ENCODE measurements around the gene TBC1D13.

TBC1D13 gene

DNA sequence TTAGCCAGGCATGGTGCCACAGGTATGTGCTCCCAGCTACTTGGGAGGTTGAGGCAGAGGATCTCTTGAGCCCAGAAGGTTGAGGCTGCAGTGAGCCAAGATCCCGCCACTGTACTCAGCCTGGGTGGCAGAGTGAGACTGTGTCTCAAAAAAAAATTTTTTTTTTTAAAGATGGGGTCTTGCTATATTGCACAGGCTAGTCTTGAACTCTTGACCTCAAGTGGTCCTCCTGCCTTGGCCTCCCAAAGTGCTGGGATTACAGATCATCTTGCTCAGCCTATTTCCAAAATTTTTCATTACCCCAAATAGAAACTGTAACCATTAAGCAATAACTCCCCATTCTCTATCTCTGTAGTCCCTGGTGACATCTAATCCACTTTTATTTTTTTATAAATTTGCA, 4.4 kb upstream of the TBC1D13 start:
- Histone ChIP-seq H4K20me1 (ENCODE audit: low read depth, low read length) (no peaks in the 10 kb centered on the region), H3K27me3 (ENCODE audit: low read length) (no peaks in the 10 kb centered on the region), H3K9me3 (ENCODE audit: insufficient read depth, low read length) (peaks cover 7% of the 10 kb centered on the region; the same call in 1 of the 2 replicates), H3K9ac (ENCODE audit: low read length) (no peak overlapping the region), H3K4me3 (ENCODE audit: insufficient read depth, low read length, poor library complexity, severe bottlenecking) (no peak overlapping the region), H3K9me2 (replicated peaks; ENCODE audit: insufficient read depth, low read length) (no peaks in the 10 kb centered on the region), H3K79me2 (ENCODE audit: insufficient read depth, low read length) (peaks cover 5% of the 10 kb centered on the region), H2AFZ (ENCODE audit: low read depth, low read length, severe bottlenecking) (no peak overlapping the region), H3K36me3 (ENCODE audit: low read length) (no peaks in the 10 kb centered on the region), H3F3A (ENCODE audit: insufficient read depth) (peaks cover 7% of the 10 kb centered on the region; the same call in 1 of the 2 replicates), H3K27ac (ENCODE audit: low read depth, low read length) (no peak overlapping the region), H3K4me2 (ENCODE audit: low read depth, low read length, poor library complexity, severe bottlenecking) (no peak overlapping the region)
- no peak for TF ChIP-seq EZH2phosphoT487 (conservative IDR thresholded peaks at IDR 0.05; ENCODE audit: low read length)

DNA sequence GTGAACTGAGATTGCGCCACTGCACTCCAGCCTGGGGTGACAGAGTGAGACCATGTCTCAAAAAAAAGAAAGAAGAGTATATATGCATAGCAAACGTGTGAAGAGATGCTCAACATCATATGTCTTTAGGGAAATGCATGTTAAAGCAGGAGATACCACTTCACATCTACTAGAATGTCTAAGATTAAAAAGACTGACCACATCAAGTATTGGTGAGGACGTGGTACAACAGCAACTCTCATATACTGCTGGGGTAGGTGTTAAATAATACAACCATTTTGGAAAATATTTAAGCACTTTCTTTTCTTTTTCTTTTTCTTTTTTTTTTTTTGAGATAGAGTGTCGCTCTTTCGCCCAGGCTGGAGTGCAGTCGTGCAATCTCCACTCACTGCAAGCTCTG, 1.6 kb upstream of the TBC1D13 start:
- Histone ChIP-seq H3K9me3 (ENCODE audit: insufficient read depth, low read length) (peaks cover 7% of the 10 kb centered on the region; the same call in 1 of the 2 replicates), H3K4me3 (ENCODE audit: insufficient read depth, low read length, poor library complexity, severe bottlenecking) (no peak overlapping the region), H3F3A (ENCODE audit: insufficient read depth) (peaks cover 7% of the 10 kb centered on the region; the same call in 1 of the 2 replicates), H3K9ac (ENCODE audit: low read length) (no peak overlapping the region), H3K27ac (ENCODE audit: low read depth, low read length) (no peak overlapping the region), H3K79me2 (ENCODE audit: insufficient read depth, low read length) (peaks cover 15% of the 10 kb centered on the region), H2AFZ (ENCODE audit: low read depth, low read length, severe bottlenecking) (no peak overlapping the region), H3K27me3 (ENCODE audit: low read length) (no peaks in the 10 kb centered on the region), H4K20me1 (ENCODE audit: low read depth, low read length) (no peaks in the 10 kb centered on the region), H3K9me2 (replicated peaks; ENCODE audit: insufficient read depth, low read length) (no peaks in the 10 kb centered on the region), H3K4me2 (ENCODE audit: low read depth, low read length, poor library complexity, severe bottlenecking) (no peak overlapping the region), H3K36me3 (ENCODE audit: low read length) (no peaks in the 10 kb centered on the region)
- no peak for TF ChIP-seq EZH2phosphoT487 (conservative IDR thresholded peaks at IDR 0.05; ENCODE audit: low read length)
- TF ChIP-seq, protein P1, sequence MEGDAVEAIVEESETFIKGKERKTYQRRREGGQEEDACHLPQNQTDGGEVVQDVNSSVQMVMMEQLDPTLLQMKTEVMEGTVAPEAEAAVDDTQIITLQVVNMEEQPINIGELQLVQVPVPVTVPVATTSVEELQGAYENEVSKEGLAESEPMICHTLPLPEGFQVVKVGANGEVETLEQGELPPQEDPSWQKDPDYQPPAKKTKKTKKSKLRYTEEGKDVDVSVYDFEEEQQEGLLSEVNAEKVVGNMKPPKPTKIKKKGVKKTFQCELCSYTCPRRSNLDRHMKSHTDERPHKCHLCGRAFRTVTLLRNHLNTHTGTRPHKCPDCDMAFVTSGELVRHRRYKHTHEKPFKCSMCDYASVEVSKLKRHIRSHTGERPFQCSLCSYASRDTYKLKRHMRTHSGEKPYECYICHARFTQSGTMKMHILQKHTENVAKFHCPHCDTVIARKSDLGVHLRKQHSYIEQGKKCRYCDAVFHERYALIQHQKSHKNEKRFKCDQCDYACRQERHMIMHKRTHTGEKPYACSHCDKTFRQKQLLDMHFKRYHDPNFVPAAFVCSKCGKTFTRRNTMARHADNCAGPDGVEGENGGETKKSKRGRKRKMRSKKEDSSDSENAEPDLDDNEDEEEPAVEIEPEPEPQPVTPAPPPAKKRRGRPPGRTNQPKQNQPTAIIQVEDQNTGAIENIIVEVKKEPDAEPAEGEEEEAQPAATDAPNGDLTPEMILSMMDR (IDR thresholded peaks at IDR 0.05; ENCODE audit: insufficient read depth, low read length, poor library complexity, severe bottlenecking): no peak

DNA sequence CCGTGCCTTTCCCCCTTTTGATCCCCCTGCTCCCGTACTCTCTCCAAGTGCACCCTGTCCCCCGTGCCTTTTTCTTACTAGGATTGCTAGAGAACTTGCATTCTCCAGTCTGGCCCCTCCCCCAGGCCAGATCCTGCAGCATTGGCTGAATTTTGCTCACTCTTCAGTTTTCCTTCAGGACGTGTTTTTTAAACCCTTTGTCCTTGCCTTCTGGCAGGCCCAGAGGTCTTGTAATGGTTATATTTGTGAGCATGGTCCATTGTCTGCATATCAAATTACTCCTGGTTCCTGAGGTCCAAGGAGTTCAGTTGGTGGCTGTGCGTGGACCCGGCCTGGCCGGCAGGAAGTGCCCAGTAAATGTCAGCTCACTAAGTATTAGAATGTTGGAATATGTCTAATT, 606 bp downstream of the TBC1D13 start:
- Histone ChIP-seq H2AFZ (ENCODE audit: low read depth, low read length, severe bottlenecking) (peak overlapping the region; percentile 87), H3K9me3 (ENCODE audit: insufficient read depth, low read length) (no peaks in the 10 kb centered on the region), H3K36me3 (ENCODE audit: low read length) (no peaks in the 10 kb centered on the region), H4K20me1 (ENCODE audit: low read depth, low read length) (no peaks in the 10 kb centered on the region), H3K4me3 (ENCODE audit: insufficient read depth, low read length, poor library complexity, severe bottlenecking) (peak overlapping the region; percentile 88), H3K4me2 (ENCODE audit: low read depth, low read length, poor library complexity, severe bottlenecking) (peak overlapping the region; percentile 81), H3F3A (ENCODE audit: insufficient read depth) (no peaks in the 10 kb centered on the region), H3K79me2 (ENCODE audit: insufficient read depth, low read length) (peaks cover 15% of the 10 kb centered on the region), H3K27ac (ENCODE audit: low read depth, low read length) (peak overlapping the region; percentile 20; the same call in 1 of the 2 replicates), H3K9me2 (replicated peaks; ENCODE audit: insufficient read depth, low read length) (no peaks in the 10 kb centered on the region), H3K27me3 (ENCODE audit: low read length) (no peaks in the 10 kb centered on the region), H3K9ac (ENCODE audit: low read length) (peak overlapping the region; percentile 83)
- TF ChIP-seq, protein P1 (IDR thresholded peaks at IDR 0.05; ENCODE audit: insufficient read depth, low read length, poor library complexity, severe bottlenecking): no peak
- TF ChIP-seq EZH2phosphoT487 (conservative IDR thresholded peaks at IDR 0.05; ENCODE audit: low read length): no peak

DNA sequence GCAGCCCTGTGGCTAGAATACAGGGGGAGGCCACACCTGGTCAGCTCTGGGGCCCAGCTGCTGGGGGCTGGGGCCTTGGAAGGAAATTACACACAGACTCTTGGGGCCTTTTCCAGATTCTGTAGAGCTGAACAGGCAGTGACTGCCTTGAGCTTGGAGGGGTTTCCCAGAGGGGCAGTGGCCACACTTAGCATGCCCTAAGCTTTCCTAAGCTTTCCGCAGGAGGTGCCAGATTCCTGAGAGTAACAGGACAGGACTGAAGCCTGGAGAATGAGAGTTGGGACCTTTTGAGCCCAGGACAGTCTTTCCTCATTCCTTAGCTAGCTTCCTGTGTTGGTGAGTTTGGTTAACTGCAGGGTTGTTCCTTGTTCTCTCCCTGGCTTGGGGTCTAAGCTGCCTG, 1.4 kb downstream of the TBC1D13 start:
- TF ChIP-seq, protein P1 (IDR thresholded peaks at IDR 0.05; ENCODE audit: insufficient read depth, low read length, poor library complexity, severe bottlenecking): no peak
- TF ChIP-seq EZH2phosphoT487 (conservative IDR thresholded peaks at IDR 0.05; ENCODE audit: low read length): no peak
- Histone ChIP-seq H4K20me1 (ENCODE audit: low read depth, low read length) (no peaks in the 10 kb centered on the region), H3K79me2 (ENCODE audit: insufficient read depth, low read length) (peaks cover 15% of the 10 kb centered on the region), H2AFZ (ENCODE audit: low read depth, low read length, severe bottlenecking) (no peak overlapping the region), H3K4me3 (ENCODE audit: insufficient read depth, low read length, poor library complexity, severe bottlenecking) (no peak overlapping the region), H3K9me2 (replicated peaks; ENCODE audit: insufficient read depth, low read length) (no peaks in the 10 kb centered on the region), H3K9ac (ENCODE audit: low read length) (peak overlapping the region; percentile 83), H3K27me3 (ENCODE audit: low read length) (no peaks in the 10 kb centered on the region), H3K9me3 (ENCODE audit: insufficient read depth, low read length) (no peaks in the 10 kb centered on the region), H3K27ac (ENCODE audit: low read depth, low read length) (no peak overlapping the region), H3K4me2 (ENCODE audit: low read depth, low read length, poor library complexity, severe bottlenecking) (peak overlapping the region; percentile 81), H3F3A (ENCODE audit: insufficient read depth) (no peaks in the 10 kb centered on the region), H3K36me3 (ENCODE audit: low read length) (no peaks in the 10 kb centered on the region)

Measured in SU-DHL-6 (cell line).